Hepatocyte (in vitro differentiated cells): Measurements from ENCODE around the gene ADAMTS14.

ENCODE experiments used
- CTCF ChIP-seq: fragments of 200-600 bp; sonication (generic); IDR thresholded peaks from 2 replicates; pipeline ENCODE4 v1.5.1; 2016; ENCODE audit warnings: antibody characterized with exemption, mild to moderate bottlenecking; ENCODE audit not compliant: poor library complexity
- EZH2 ChIP-seq: fragments of 200-600 bp; sonication (generic); IDR thresholded peaks from 2 replicates; pipeline ENCODE4 v1.6.1; 2016; ENCODE audit warnings: antibody characterized with exemption, mild to moderate bottlenecking, borderline replicate concordance

DNA sequence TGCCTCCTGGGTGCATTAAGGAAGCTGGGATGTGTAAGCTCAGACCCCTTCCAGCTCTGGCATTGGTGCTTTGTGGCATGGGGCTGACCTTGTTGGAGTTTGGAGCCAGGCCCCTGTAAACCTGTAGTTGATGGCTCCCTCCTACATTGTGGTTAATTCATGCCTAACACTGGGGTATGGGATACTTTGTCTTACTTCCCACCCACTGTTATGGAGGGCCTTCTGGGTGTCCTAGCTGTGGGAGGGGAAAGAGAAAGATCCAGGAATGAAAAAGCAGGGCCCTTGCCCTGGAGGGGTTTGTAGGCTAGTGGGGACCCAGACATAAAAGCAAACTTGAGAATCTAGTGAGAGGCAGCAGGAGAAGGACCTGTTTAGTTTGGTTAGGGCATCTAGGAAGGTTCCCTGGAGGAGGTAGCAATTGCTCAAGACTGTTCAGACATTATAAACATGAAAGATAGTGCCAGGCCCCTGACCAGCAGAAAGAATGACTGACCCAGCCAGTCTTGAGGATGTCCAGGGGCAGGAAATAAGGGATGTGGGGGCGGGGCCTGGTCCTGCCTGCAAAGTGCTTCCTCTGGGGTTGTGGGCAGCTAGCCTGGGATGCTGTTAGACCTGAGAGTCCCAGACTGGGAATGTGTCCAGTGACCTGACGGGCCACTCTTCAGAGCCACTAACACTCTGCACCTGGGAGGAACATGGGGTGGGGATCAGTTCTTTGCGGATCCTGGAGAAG is 6.6 kb downstream of the ADAMTS14 start:
- TF ChIP-seq CTCF (no peak), EZH2 (no peak)
